H1 (cell line): Measurements from ENCODE around the gene ILK. TPM values are rescaled to one million over a fixed set of nuclear protein-coding genes. Genes with fewer than 3 reads are reported as not detected.

ENCODE experiments used
- ATF2 ChIP-seq: IDR thresholded peaks from 2 replicates; pipeline ENCODE4 v1.6.1; 2012; ENCODE audit warnings: low read length, inconsistent platforms
- ATF3 ChIP-seq: IDR thresholded peaks from 2 replicates; pipeline ENCODE4 v1.6.1; 2011; ENCODE audit warnings: low read depth, mild to moderate bottlenecking, low read length; ENCODE audit not compliant: insufficient read depth
- CHD2 ChIP-seq: IDR thresholded peaks from 2 replicates; pipeline ENCODE4 v1.6.1; 2012; ENCODE audit warnings: low read length, improper control_type of control experiment
- GABPA ChIP-seq: IDR thresholded peaks from 2 replicates; pipeline ENCODE4 v1.6.1; 2011; ENCODE audit warnings: mild to moderate bottlenecking, low read length, moderate library complexity, borderline replicate concordance; ENCODE audit not compliant: insufficient read depth
- HDAC2 ChIP-seq, 2 experiments: fragments of 300-600 bp in 1 of 2; sonication (generic) in 1 of 2; IDR thresholded peaks; 2 replicates each; pipeline ENCODE4 v1.6.1; 2011 to 2012; ENCODE audit warnings: low read depth in 2 of 2, low read length in 2 of 2, mild to moderate bottlenecking in 2 of 2, moderate library complexity in 2 of 2, borderline replicate concordance in 1 of 2, inconsistent platforms in 1 of 2
- POLR2A ChIP-seq, 2 experiments: IDR thresholded peaks; 1 replicate in 1 of 2; 2 replicates in 1 of 2; pipeline ENCODE4 v1.6.1; 2011; ENCODE audit warnings: low read depth in 2 of 2, low read length in 2 of 2, mild to moderate bottlenecking in 2 of 2; ENCODE audit errors: control extremely low read depth in 1 of 2
- POLR2AphosphoS5 ChIP-seq: IDR thresholded peaks from 2 replicates; pipeline ENCODE4 v1.6.1; 2011; ENCODE audit warnings: low read depth, low read length
- SP1 ChIP-seq: IDR thresholded peaks from 2 replicates; pipeline ENCODE4 v1.6.1; 2011; ENCODE audit warnings: low read depth, low read length
- SRF ChIP-seq: IDR thresholded peaks from 2 replicates; pipeline ENCODE4 v1.6.1; 2011; ENCODE audit warnings: mild to moderate bottlenecking, low read depth, low read length, moderate library complexity
- TAF7 ChIP-seq: optimal IDR thresholded peaks from 2 replicates; pipeline ENCODE3; 2011; ENCODE audit warnings: low read depth, mild to moderate bottlenecking, inconsistent platforms, low read length, moderate library complexity, borderline replicate concordance
- USF2 ChIP-seq: IDR thresholded peaks from 2 replicates; pipeline ENCODE4 v1.6.1; 2011; ENCODE audit warnings: low read length, improper control_type of control experiment
- polyA plus RNA-seq, 7 experiments: library from polyadenylated mRNA; depleted of rRNA in 3 of 7; stranded (reverse) in 5 of 7; unstranded in 2 of 7; fragments of >200 nt in 5 of 7; fragments of 200-250 nt in 2 of 7; gene quantifications; 1 replicate in 5 of 7; 2 replicates in 1 of 7; 4 replicates in 1 of 7; pipeline versions ENCODE4 v1.2.1 to v1.2.3, GENCODE V29; 2011 to 2013; ENCODE audit warnings: missing spikeins in 2 of 7, mixed read lengths in 2 of 7
- total RNA-seq: library from RNA; stranded (reverse); fragmentation: NEBNext Ultra II Directional; extraction: Animal tissue kit (Norgen Biotek cat#: 25700); gene quantifications from 2 replicates; pipeline ENCODE4 v1.2.1, GENCODE V29; 2021

Gene ILK
- total and polyA plus RNA-seq, 2 of the 8 experiments (the other 6 are each of a cell fraction or from before 2014, with no cell fraction given): 91.4 to 132 TPM

- TF ChIP-seq SP1 (0 out of 2 replicates have a peak, but pooled peaks have one; percentile 45), POLR2A (IDR thresholded peaks at IDR 0.05; ENCODE audit: control extremely low read depth in 1 of 2, low read depth in 2 of 2, low read length in 2 of 2) (peak in 1 of 2 experiments; percentile 81; a peak in 2 of 3 replicates), POLR2AphosphoS5 (peak; percentile 68; the same call in 1 of the 2 replicates), ATF3 (no peak), CHD2 (no peak), ATF2 (no peak), GABPA (0 out of 2 replicates have a peak, but pooled peaks have one; percentile 16), HDAC2 (IDR thresholded peaks at IDR 0.05; ENCODE audit: borderline replicate concordance in 1 of 2, low read depth in 2 of 2, low read length in 2 of 2) (peak; percentile 72 to 93; a peak in 2 of 4 replicates), SRF (no peak), USF2 (0 out of 2 replicates have a peak, but pooled peaks have one; percentile 5), TAF7 (peak; percentile 63)
Observed at GRCh38 chr11:6603287-6604080, at the start of gene ILK, which contains the start of gene RRP8 (continued).
